Keratinocyte (primary cell): Measurements from ENCODE around the gene N4BP3. TPM values are rescaled to one million over a fixed set of nuclear protein-coding genes. Genes with fewer than 3 reads are reported as not detected.

Experiments used
- DNase-seq: peaks from one replicate; pipeline ENCODE4 v3.0.0-alpha.2; 2011; ENCODE audit warnings: low read depth, missing footprints, low spot score
- FAIRE-seq: peaks from 2 replicates; lab custom pipeline; 2011; peaks lifted over from hg19 to GRCh38; lab: Jason Lieb, UNC
- H2AFZ ChIP-seq: 2 replicates; pipeline ENCODE4 v1.6.0; 2012; ENCODE audit warnings: low read length, control low read depth, inconsistent platforms; ENCODE audit not compliant: control insufficient read depth
- H3K27ac ChIP-seq: 2 replicates; pipeline ENCODE4 v1.5.1; 2011; ENCODE audit warnings: low read length; ENCODE audit not compliant: control insufficient read depth, insufficient read depth
- H3K27me3 ChIP-seq: 3 replicates; pipeline ENCODE4 v1.6.0; 2011; ENCODE audit warnings: low read length; ENCODE audit not compliant: control insufficient read depth, insufficient read depth; ENCODE audit errors: extremely low read depth
- H3K36me3 ChIP-seq, 2 experiments: 2 replicates in 1 of 2; 3 replicates in 1 of 2; pipeline ENCODE4 v1.5.1; 2011; ENCODE audit warnings: low read length in 2 of 2, mild to moderate bottlenecking in 1 of 2; ENCODE audit not compliant: control insufficient read depth in 2 of 2, insufficient read depth in 2 of 2; ENCODE audit errors: extremely low read depth in 1 of 2
- H3K4me1 ChIP-seq: 3 replicates; pipeline ENCODE4 v1.5.1; 2011; ENCODE audit warnings: low read length; ENCODE audit not compliant: control insufficient read depth, insufficient read depth; ENCODE audit errors: extremely low read depth
- H3K4me2 ChIP-seq: 3 replicates; pipeline ENCODE4 v1.6.0; 2011; ENCODE audit warnings: low read depth, low read length; ENCODE audit not compliant: control insufficient read depth, insufficient read depth; ENCODE audit errors: extremely low read depth
- H3K4me3 ChIP-seq, 3 experiments: fragments of 200-600 bp in 1 of 3; sonication (generic) in 1 of 3; 2 replicates in 2 of 3; 3 replicates in 1 of 3; pipeline ENCODE4 v1.5.1; 2011 to 2016; ENCODE audit warnings: low read length in 3 of 3, mild to moderate bottlenecking in 3 of 3, control low read depth in 2 of 3, inconsistent platforms in 1 of 3, low read depth in 1 of 3, mixed read lengths in 1 of 3, mixed run types in 1 of 3, moderate library complexity in 1 of 3; ENCODE audit not compliant: control insufficient read depth in 2 of 3, insufficient read depth in 2 of 3; ENCODE audit errors: extremely low read depth in 1 of 3
- H3K79me2 ChIP-seq: 2 replicates; pipeline ENCODE4 v1.6.0; 2012; ENCODE audit warnings: low read length; ENCODE audit not compliant: control insufficient read depth, insufficient read depth
- H3K9ac ChIP-seq: 3 replicates; pipeline ENCODE4 v1.6.0; 2011; ENCODE audit warnings: low read length; ENCODE audit not compliant: control insufficient read depth, insufficient read depth; ENCODE audit errors: extremely low read depth
- H3K9me1 ChIP-seq: 3 replicates; pipeline ENCODE4 v1.6.0; 2011; ENCODE audit warnings: low read length; ENCODE audit not compliant: control insufficient read depth, insufficient read depth; ENCODE audit errors: extremely low read depth
- H3K9me3 ChIP-seq: 2 replicates; pipeline ENCODE4 v1.5.1; 2012; ENCODE audit warnings: low read depth, low read length; ENCODE audit not compliant: control insufficient read depth
- H4K20me1 ChIP-seq: 3 replicates; pipeline ENCODE4 v1.6.0; 2011; ENCODE audit warnings: low read length; ENCODE audit not compliant: control insufficient read depth, insufficient read depth; ENCODE audit errors: extremely low read depth
- CTCF ChIP-seq, 3 experiments: IDR thresholded peaks in 1 of 3; conservative IDR thresholded peaks in 1 of 3; optimal IDR thresholded peaks in 1 of 3; 2 replicates in 2 of 3; 3 replicates in 1 of 3; pipeline versions ENCODE3 to v1.5.1; 2011; ENCODE audit warnings: low read length in 3 of 3, mild to moderate bottlenecking in 3 of 3, moderate library complexity in 2 of 3, control low read depth in 1 of 3, inconsistent platforms in 1 of 3; ENCODE audit not compliant: insufficient read depth in 2 of 3; ENCODE audit errors: extremely low read depth in 1 of 3
- EZH2 ChIP-seq: IDR thresholded peaks from one replicate; pipeline ENCODE4 v1.6.1; 2012; ENCODE audit warnings: inconsistent platforms, mild to moderate bottlenecking, low read length, moderate library complexity
- dilution Hi-C: fragments of 300-500 bp; cut with MboI; formaldehyde crosslinking; loops from one replicate; pipeline ENCODE4 v1.7.0; 2020; ENCODE audit warnings: low sequenced_read_pairs; ENCODE audit not compliant: extremely low pct_ligation_motif_present
- polyA plus RNA-seq, 5 experiments: library from polyadenylated mRNA; depleted of rRNA in 3 of 5; stranded (reverse) in 3 of 5; stranded (forward) in 1 of 5; unstranded in 1 of 5; fragments of >200 nt; gene quantifications; 1 replicate in 1 of 5; 2 replicates in 3 of 5; 3 replicates in 1 of 5; pipeline versions ENCODE4 v1.2.1 to v1.2.3, GENCODE V29; 2011 to 2012; ENCODE audit warnings: missing spikeins in 2 of 5, low read depth in 1 of 5, low replicate concordance in 1 of 5

The N4BP3 gene
- polyA plus RNA-seq, 1 donor (not counting 4 experiments of a cell fraction or from before 2014, with no cell fraction given): 1.0 TPM

DNA sequence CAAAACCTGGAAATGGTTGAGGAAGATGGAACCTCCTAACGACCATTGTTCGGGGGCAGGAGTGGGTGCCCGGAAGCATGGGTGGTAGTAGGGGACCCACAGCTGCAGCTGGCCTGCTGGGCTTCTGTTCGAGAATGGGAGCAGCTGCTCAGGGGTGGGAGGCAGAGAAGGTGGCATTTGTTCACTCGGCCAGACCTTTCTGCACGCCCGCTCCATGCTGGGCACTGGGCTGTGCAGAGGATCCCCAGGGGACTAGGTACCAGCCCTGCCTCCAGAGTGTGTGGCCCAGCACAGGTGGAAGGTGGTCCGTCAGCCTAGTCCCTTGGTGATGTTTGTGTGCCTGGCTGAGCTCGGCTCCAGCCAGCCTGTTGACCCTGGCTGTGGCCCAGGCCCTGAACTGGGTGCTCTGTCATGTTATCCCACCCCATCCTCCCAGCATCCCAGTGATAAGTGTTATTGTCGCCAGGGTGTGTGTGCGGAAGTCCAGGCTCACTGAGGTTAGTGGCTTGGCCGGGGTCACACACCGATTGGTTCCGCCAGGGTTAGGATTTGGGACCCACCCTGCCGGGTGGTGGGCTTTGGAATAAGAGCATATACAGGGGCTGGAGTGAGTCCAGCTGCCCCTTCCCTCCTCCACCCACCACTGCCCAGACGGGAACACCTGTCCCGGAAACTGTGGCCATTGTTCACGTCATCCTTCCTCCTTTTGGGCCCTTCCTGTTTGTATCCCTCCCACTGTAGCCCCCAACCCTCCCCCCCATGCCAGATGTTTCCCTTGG, 4.8 kb downstream of the N4BP3 start:
- Histone ChIP-seq H3K9me1 (no peaks in the 10 kb centered on the region), H3K9me3 (no peaks in the 10 kb centered on the region), H2AFZ (no peak overlapping the region), H3K79me2 (peaks cover 13% of the 10 kb centered on the region), H3K27ac (no peak overlapping the region), H4K20me1 (peaks cover 3% of the 10 kb centered on the region), H3K4me2 (no peak overlapping the region), H3K36me3 (peaks cover 5 to 6% of the 10 kb centered on the region in 2 experiments), H3K4me3 (no peak overlapping the region), H3K9ac (no peak overlapping the region), H3K27me3 (no peaks in the 10 kb centered on the region), H3K4me1 (peaks cover 9% of the 10 kb centered on the region)
- dilution Hi-C loops: no loop called here
- DNase-seq (no peak), FAIRE-seq (no peak)
- TF ChIP-seq EZH2: no peak
- TF ChIP-seq CTCF (optimal IDR thresholded peaks at IDR 0.05 in 1 of 3, IDR thresholded peaks at IDR 0.05 in 1 of 3, conservative IDR thresholded peaks at IDR 0.05 in 1 of 3; ENCODE audit: extremely low read depth in 1 of 3, insufficient read depth in 2 of 3, low read length in 3 of 3): no peak

DNA sequence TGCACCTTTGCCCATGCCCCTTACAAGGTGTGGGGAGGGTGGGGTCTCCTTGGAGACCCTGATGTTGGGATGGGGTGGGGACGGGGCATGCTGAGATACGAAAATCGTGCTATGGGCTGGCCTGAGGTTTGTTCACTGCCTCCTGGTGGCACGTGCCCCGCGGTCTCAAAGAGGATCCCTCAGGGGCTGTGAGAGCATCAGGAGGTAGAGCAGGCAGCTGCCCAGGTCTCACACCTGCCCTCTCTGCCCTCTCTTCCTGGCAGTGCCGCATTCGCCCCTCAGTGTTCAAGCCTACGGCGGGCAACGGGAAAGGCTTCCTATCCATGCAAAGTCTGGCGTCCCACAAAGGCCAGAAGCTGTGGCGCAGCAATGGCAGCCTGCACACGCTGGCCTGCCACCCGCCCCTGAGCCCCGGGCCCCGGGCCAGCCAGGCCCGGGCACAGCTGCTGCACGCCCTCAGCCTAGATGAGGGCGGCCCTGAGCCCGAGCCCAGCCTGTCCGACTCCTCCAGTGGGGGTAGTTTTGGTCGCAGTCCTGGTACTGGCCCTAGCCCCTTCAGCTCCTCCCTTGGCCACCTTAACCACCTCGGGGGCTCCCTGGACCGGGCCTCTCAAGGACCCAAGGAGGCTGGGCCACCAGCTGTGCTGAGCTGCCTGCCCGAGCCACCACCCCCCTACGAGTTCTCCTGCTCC, 6.7 kb downstream of the N4BP3 start:
- H3K27ac ChIP-seq: no peak overlapping the region
- no peaks in the 10 kb centered on the region for H3K9me1 ChIP-seq
- H3K27me3 ChIP-seq: no peaks in the 10 kb centered on the region
- no peak for FAIRE-seq
- no peak overlapping the region for H2AFZ ChIP-seq
- H4K20me1 ChIP-seq: peaks cover 1% of the 10 kb centered on the region
- H3K9ac ChIP-seq: no peak overlapping the region
- H3K9me3 ChIP-seq: no peaks in the 10 kb centered on the region
- dilution Hi-C loops: no loop called here
- no peak overlapping the region for H3K4me3 ChIP-seq
- H3K79me2 ChIP-seq: peaks cover 9% of the 10 kb centered on the region
- TF ChIP-seq CTCF (optimal IDR thresholded peaks at IDR 0.05 in 1 of 3, IDR thresholded peaks at IDR 0.05 in 1 of 3, conservative IDR thresholded peaks at IDR 0.05 in 1 of 3; ENCODE audit: extremely low read depth in 1 of 3, insufficient read depth in 2 of 3, low read length in 3 of 3) (no peak), EZH2 (no peak)
- DNase-seq: no peak
- no peak overlapping the region for H3K4me2 ChIP-seq
- H3K36me3 ChIP-seq: peaks cover 5 to 6% of the 10 kb centered on the region in 2 experiments
- H3K4me1 ChIP-seq: peaks cover 10% of the 10 kb centered on the region
